GM19035 (cell line): ENCODE measurements around the gene KCP.

ENCODE experiments used
- ATAC-seq: cut with Tn5 transposase; IDR thresholded peaks from one replicate; pipeline ENCODE4 v1.9.1; 2021; ENCODE audit not compliant: unreplicated experiment

The KCP gene

GRCh38 chr7:128876586-128876977 lies 33.9 kb downstream of the KCP start:
- ATAC-seq: no peak

GRCh38 chr7:128876127-128876526 lies 34.4 kb downstream of the KCP start:
- no peak for ATAC-seq

GRCh38 chr7:128875523-128875948 lies 35.0 kb downstream of the KCP start:
- ATAC-seq: no peak

GRCh38 chr7:128874140-128875031 lies 36.1 kb downstream of the KCP start:
- no peak for ATAC-seq

- ATAC-seq: no peak
These were observed 37.3 kb downstream of the KCP start for GRCh38 chr7:128873234-128873633.

GRCh38 chr7:128872394-128872824 lies 38.1 kb downstream of the KCP start:
- no peak for ATAC-seq

GRCh38 chr7:128871050-128871449 lies 39.5 kb downstream of the KCP start:
- no peak for ATAC-seq

GRCh38 chr7:128869944-128870285 lies 40.6 kb downstream of the KCP start:
- ATAC-seq: peak; percentile 18

GRCh38 chr7:128869138-128869943 lies 41.2 kb downstream of the KCP start:
- peak; percentile 67 for ATAC-seq

GRCh38 chr7:128868624-128869137 lies 41.8 kb downstream of the KCP start:
- ATAC-seq: no peak

GRCh38 chr7:128867842-128868623 lies 42.5 kb downstream of the KCP start:
- no peak for ATAC-seq

- ATAC-seq: no peak
These were observed 43.3 kb downstream of the KCP start for GRCh38 chr7:128867241-128867640.

- ATAC-seq: no peak
These were observed 44.3 kb downstream of the KCP start for GRCh38 chr7:128865996-128866877.

- ATAC-seq: no peak
These were observed 45.2 kb downstream of the KCP start for GRCh38 chr7:128865303-128865702.

GRCh38 chr7:128863433-128863989 lies 47.0 kb downstream of the KCP start:
- ATAC-seq: no peak

- ATAC-seq: peak; percentile 89
These were observed 47.7 kb downstream of the KCP start, which contains the start of gene ATP6V1F for GRCh38 chr7:128862571-128863432. Gene ATP6V1F, plus strand, starts transcription at chr7:128862856. Its CDS starts 49 bp downstream, at chr7:128862905.

GRCh38 chr7:128861957-128862570 lies 48.4 kb downstream of the KCP start:
- ATAC-seq: no peak
